ENCODE data around the gene ST14. TPM values are rescaled to one million over a fixed set of nuclear protein-coding genes. Genes with fewer than 3 reads are reported as not detected.

Gene ST14
- total RNA-seq, 1 experiment from 2014 or later, result 141 TPM

DNA sequence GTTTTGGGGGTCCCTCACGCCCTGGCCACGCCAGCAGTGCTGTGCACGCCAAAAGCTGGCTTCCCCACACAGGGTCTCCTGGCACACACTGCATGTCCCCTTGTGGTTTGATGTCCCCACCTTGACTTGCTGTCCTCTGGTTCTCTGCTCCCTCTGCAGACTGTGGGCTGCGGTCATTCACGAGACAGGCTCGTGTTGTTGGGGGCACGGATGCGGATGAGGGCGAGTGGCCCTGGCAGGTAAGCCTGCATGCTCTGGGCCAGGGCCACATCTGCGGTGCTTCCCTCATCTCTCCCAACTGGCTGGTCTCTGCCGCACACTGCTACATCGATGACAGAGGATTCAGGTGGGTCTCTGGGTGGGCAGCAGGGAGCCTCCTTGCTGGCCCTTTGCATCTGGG, 40.2 kb downstream of the ST14 start:
- Histone ChIP-seq H3K79me2 (ENCODE audit: low read depth) (no peaks in the 10 kb centered on the region), H3K27ac (no peak overlapping the region), H2AFZ (no peak overlapping the region), H3K9me2 (ENCODE audit: insufficient read depth) (no peaks in the 10 kb centered on the region), H3K4me3 (no peak overlapping the region), H3K36me3 (ENCODE audit: low read depth) (peaks cover 8% of the 10 kb centered on the region; the same call in 1 of the 2 replicates), H3K27me3 (ENCODE audit: insufficient read depth, low read depth) (no peaks in the 10 kb centered on the region), H3F3A (ENCODE audit: insufficient read depth, low read depth) (no peaks in the 10 kb centered on the region), H3K4me2 (no peak overlapping the region), H4K20me1 (ENCODE audit: insufficient read depth) (no peaks in the 10 kb centered on the region), H3K9me3 (ENCODE audit: insufficient read depth, low read depth) (no peaks in the 10 kb centered on the region), H3K4me1 (replicated peaks; ENCODE audit: insufficient read depth) (no peaks in the 10 kb centered on the region)
- ChIA-PET POLR2A (ENCODE audit: unreplicated experiment) (no interaction called here), CTCF (no interaction called here)
- no peak for TF ChIP-seq EZH2 (IDR thresholded peaks at IDR 0.05; ENCODE audit: low read depth)
- TF ChIP-seq, protein P1, sequence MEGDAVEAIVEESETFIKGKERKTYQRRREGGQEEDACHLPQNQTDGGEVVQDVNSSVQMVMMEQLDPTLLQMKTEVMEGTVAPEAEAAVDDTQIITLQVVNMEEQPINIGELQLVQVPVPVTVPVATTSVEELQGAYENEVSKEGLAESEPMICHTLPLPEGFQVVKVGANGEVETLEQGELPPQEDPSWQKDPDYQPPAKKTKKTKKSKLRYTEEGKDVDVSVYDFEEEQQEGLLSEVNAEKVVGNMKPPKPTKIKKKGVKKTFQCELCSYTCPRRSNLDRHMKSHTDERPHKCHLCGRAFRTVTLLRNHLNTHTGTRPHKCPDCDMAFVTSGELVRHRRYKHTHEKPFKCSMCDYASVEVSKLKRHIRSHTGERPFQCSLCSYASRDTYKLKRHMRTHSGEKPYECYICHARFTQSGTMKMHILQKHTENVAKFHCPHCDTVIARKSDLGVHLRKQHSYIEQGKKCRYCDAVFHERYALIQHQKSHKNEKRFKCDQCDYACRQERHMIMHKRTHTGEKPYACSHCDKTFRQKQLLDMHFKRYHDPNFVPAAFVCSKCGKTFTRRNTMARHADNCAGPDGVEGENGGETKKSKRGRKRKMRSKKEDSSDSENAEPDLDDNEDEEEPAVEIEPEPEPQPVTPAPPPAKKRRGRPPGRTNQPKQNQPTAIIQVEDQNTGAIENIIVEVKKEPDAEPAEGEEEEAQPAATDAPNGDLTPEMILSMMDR (conservative IDR thresholded peaks at IDR 0.05), result no peak
- no peak for DNase-seq
- intact Hi-C loops (cut with micrococcal nuclease; ENCODE audit: unreplicated experiment), result no loop called here
- BruUV-seq (replicated peaks), result no TSS peak

DNA sequence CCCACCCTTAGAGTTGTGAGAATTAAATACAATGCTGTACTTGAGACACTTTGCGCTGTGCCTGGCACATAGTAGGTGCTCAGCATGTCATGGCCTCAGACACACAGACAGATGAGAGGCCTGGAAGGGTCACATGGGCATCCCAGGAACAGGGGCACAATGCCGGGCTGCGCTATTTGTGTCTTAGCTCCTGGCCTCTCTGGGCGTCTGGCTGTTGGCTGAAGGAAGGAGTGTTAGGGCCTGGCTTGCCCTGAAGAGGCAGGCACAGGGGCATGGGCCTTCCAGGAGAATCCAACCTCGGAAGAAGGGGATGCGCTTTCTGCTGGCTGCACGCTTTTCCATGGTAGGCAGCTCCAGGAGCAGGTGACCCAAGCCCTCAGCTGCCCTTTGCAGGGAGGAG, 41.4 kb downstream of the ST14 start:
- no peaks in the 10 kb centered on the region for H3K4me1 ChIP-seq (replicated peaks; ENCODE audit: insufficient read depth)
- no peaks in the 10 kb centered on the region for H3K27me3 ChIP-seq (ENCODE audit: insufficient read depth, low read depth)
- ChIA-PET POLR2A (ENCODE audit: unreplicated experiment) (no interaction called here), CTCF (interaction anchor here (0.6 kb wide), 1 partner anchor 690 kb away, joined by 3 read pairs; no protein-coding TSS in a partner anchor)
- H4K20me1 ChIP-seq (ENCODE audit: insufficient read depth), result no peaks in the 10 kb centered on the region
- H3K27ac ChIP-seq, result no peak overlapping the region
- H3K9me2 ChIP-seq (ENCODE audit: insufficient read depth), result no peaks in the 10 kb centered on the region
- no peak overlapping the region for H3K4me3 ChIP-seq
- H3K36me3 ChIP-seq (ENCODE audit: low read depth), result peaks cover 8% of the 10 kb centered on the region; the same call in 1 of the 2 replicates
- no TSS peak for BruUV-seq (replicated peaks)
- H3F3A ChIP-seq (ENCODE audit: insufficient read depth, low read depth), result no peaks in the 10 kb centered on the region; the same call in 1 of the 2 replicates
- H2AFZ ChIP-seq, result no peak overlapping the region
- no peak overlapping the region for H3K4me2 ChIP-seq
- TF ChIP-seq EZH2 (IDR thresholded peaks at IDR 0.05; ENCODE audit: low read depth), result no peak
- TF ChIP-seq, protein P1 (conservative IDR thresholded peaks at IDR 0.05), result no peak
- no peaks in the 10 kb centered on the region for H3K79me2 ChIP-seq (ENCODE audit: low read depth)
- no peaks in the 10 kb centered on the region for H3K9me3 ChIP-seq (ENCODE audit: insufficient read depth, low read depth)
- DNase-seq, result no peak
- intact Hi-C loops (cut with micrococcal nuclease; ENCODE audit: unreplicated experiment), result no loop called here

DNA sequence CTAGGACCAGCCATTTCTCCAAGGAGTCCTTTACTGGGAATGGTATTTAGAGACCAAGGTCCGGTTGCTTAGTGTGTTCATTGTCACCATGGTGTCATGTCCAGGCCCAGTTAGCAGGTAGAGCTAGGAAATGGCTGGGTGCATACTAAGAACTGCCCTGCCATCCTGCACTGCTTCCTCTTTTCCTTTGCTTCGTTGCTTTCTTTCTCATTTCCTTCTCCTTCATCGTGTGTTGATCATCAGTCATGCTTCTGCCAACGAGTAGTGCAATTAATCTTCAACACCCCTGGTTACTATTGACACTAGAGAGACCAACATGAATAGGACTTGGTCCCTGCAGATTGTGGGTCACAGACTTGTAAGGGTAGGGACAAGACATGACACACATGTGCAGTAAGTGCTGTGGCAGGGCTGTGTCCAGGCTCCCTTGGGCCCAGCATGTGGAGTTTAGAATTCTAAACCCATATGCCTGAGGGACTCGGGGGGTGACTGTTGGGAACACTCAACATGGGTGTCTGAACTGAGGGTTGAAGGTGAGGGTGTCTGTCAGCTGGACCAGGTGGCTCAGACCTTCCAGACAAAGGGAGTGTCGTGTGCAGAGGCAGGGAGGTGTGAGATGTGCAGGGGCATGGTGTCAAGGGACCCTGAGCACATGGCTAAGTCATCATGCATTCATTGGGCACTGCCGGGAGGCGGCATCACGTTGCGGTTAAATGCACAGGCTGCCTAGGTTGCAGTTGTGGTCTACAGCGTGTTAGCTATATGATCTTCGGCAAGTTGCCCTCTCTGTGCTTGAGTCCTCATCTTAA, 42.6 kb downstream of the ST14 start:
- H3K36me3 ChIP-seq (ENCODE audit: low read depth), result peaks cover 8% of the 10 kb centered on the region; the same call in 1 of the 2 replicates
- ChIA-PET POLR2A (ENCODE audit: unreplicated experiment) (no interaction called here), CTCF (no interaction called here)
- no peak overlapping the region for H3K4me3 ChIP-seq
- no peak overlapping the region for H2AFZ ChIP-seq
- H3K27ac ChIP-seq, result no peak overlapping the region
- H3K79me2 ChIP-seq (ENCODE audit: low read depth), result no peaks in the 10 kb centered on the region
- no peak for DNase-seq
- H3K9me3 ChIP-seq (ENCODE audit: insufficient read depth, low read depth), result no peaks in the 10 kb centered on the region
- H3K4me1 ChIP-seq (replicated peaks; ENCODE audit: insufficient read depth), result no peaks in the 10 kb centered on the region
- TF ChIP-seq EZH2 (IDR thresholded peaks at IDR 0.05; ENCODE audit: low read depth), result no peak
- TF ChIP-seq, protein P1 (conservative IDR thresholded peaks at IDR 0.05), result no peak
- H3K9me2 ChIP-seq (ENCODE audit: insufficient read depth), result no peaks in the 10 kb centered on the region
- no peaks in the 10 kb centered on the region for H4K20me1 ChIP-seq (ENCODE audit: insufficient read depth)
- intact Hi-C loops (cut with micrococcal nuclease; ENCODE audit: unreplicated experiment), result no loop called here
- no peaks in the 10 kb centered on the region for H3K27me3 ChIP-seq (ENCODE audit: insufficient read depth, low read depth)
- no peaks in the 10 kb centered on the region; the same call in 1 of the 2 replicates for H3F3A ChIP-seq (ENCODE audit: insufficient read depth, low read depth)
- no TSS peak for BruUV-seq (replicated peaks)
- H3K4me2 ChIP-seq, result no peak overlapping the region
